ENCODE measurements around the gene SYCE1.
A peak's percentile ranks its signal among the peaks of the same experiment; 100 is the strongest.
"Not testable (repeated sequence)": the region's sequence is repeated elsewhere in the genome, so short reads cannot be mapped to it uniquely, and the experiment has no call there.

The SYCE1 gene

GRCh38 chr10:133555521-133555920, 9.9 kb downstream of the SYCE1 start:
- DNase-seq, result no peak

GRCh38 chr10:133554600-133554999, 10.8 kb downstream of the SYCE1 start:
- no peak for DNase-seq

GRCh38 chr10:133544506-133544905, 20.9 kb downstream of the SYCE1 start:
- DNase-seq, result no peak

- DNase-seq, result not testable (repeated sequence)
Measured at GRCh38 chr10:133541441-133541975, 23.9 kb downstream of the SYCE1 start.

GRCh38 chr10:133537546-133538545, 27.5 kb downstream of the SYCE1 start:
- no peak for DNase-seq

GRCh38 chr10:133536198-133536597, 29.2 kb downstream of the SYCE1 start:
- no peak for DNase-seq

- DNase-seq, result no peak
Measured at GRCh38 chr10:133534417-133534816, 31.0 kb downstream of the SYCE1 start.

- DNase-seq, result no peak
Measured at GRCh38 chr10:133532871-133533270, 32.5 kb downstream of the SYCE1 start.

- no peak for DNase-seq
Measured at GRCh38 chr10:133530506-133530905, 34.9 kb downstream of the SYCE1 start.

GRCh38 chr10:133529576-133529946, 35.8 kb downstream of the SYCE1 start:
- no peak for DNase-seq

GRCh38 chr10:133528845-133529575, 36.4 kb downstream of the SYCE1 start:
- DNase-seq, result no peak

GRCh38 chr10:133528296-133528844, 37.0 kb downstream of the SYCE1 start:
- DNase-seq, result no peak

GRCh38 chr10:133527771-133528271, 37.6 kb downstream of the SYCE1 start:
- no peak for DNase-seq

- no peak for DNase-seq
Measured at GRCh38 chr10:133526957-133527588, 38.3 kb downstream of the SYCE1 start, which contains the start of gene CYP2E1. Gene CYP2E1 (plus strand): TSS chr10:133527363. CDS start chr10:133527396, 33 bp downstream.

GRCh38 chr10:133525444-133525843, 39.9 kb downstream of the SYCE1 start:
- DNase-seq, result no peak

GRCh38 chr10:133523631-133524203, 41.7 kb downstream of the SYCE1 start:
- no peak for DNase-seq

GRCh38 chr10:133520193-133520738, 45.1 kb downstream of the SYCE1 start:
- DNase-seq, result peak; percentile 94

GRCh38 chr10:133518517-133518916, 46.9 kb downstream of the SYCE1 start:
- not testable (repeated sequence) for DNase-seq

GRCh38 chr10:133516057-133516456, 49.3 kb downstream of the SYCE1 start:
- no peak for DNase-seq

- DNase-seq, result no peak
Measured at GRCh38 chr10:133515471-133515870, 49.9 kb downstream of the SYCE1 start.

GRCh38 chr10:133511907-133512528, 53.4 kb downstream of the SYCE1 start:
- no peak for DNase-seq

Data from CD4-positive, alpha-beta T cell treated with Interleukin-17A for 4 hours (primary cell).